ENCODE results near the gene ANKRD13D. TPM values are rescaled to one million over a fixed set of nuclear protein-coding genes. Genes with fewer than 3 reads are reported as not detected.
A peak's percentile ranks its signal among the peaks of the same experiment; 100 is the strongest.

The ANKRD13D gene
- total and polyA plus RNA-seq, 2 of the 8 experiments (the other 6 are each of a cell fraction or from before 2014, with no cell fraction given) = 24.9 to 26.5 TPM

- TF ChIP-seq CHD7 (IDR thresholded peaks at IDR 0.05; ENCODE audit: insufficient replicate concordance, low read length) (no peak), SP4 (IDR thresholded peaks at IDR 0.05; ENCODE audit: low read length) (0 out of 2 replicates have a peak, but pooled peaks have one; percentile 24), E2F6 (IDR thresholded peaks at IDR 0.05) (peak; percentile 6; the same call in 1 of the 2 replicates), CTBP2 (IDR thresholded peaks at IDR 0.05; ENCODE audit: borderline replicate concordance, insufficient read depth, insufficient read length, low read length) (no peak), TAF1 (IDR thresholded peaks at IDR 0.05; ENCODE audit: low read depth, low read length) (no peak), EGR1 (IDR thresholded peaks at IDR 0.05; ENCODE audit: borderline replicate concordance, low read depth, low read length) (peak; percentile 86), SAP30 (IDR thresholded peaks at IDR 0.05; ENCODE audit: insufficient read depth, insufficient replicate concordance, low read length) (no peak), GABPA (IDR thresholded peaks at IDR 0.05; ENCODE audit: borderline replicate concordance, insufficient read depth, low read length) (peak; percentile 42; the same call in 1 of the 2 replicates)
Measured at GRCh38 chr11:67270256-67271204, 18.6 kb upstream of the ANKRD13D start (continued).
